SU-DHL-6 (cell line): ENCODE data around the gene LCAT.

Source experiments
- EZH2phosphoT487 ChIP-seq: fragments of 200-600 bp; sonication (generic), shearing (Covaris generic); conservative IDR thresholded peaks from 2 replicates; pipeline ENCODE4 v1.6.1; 2018; ENCODE audit warnings: mild to moderate bottlenecking, antibody characterized with exemption, low read length, moderate library complexity, mixed read lengths
- TF ChIP-seq, protein P1 (sequence below): fragments of 200-600 bp; sonication (generic); IDR thresholded peaks from one replicate; pipeline ENCODE4 v1.5.1; 2017; ENCODE audit warnings: antibody characterized with exemption, mild to moderate bottlenecking, low read length, moderate library complexity; ENCODE audit not compliant: insufficient read depth, poor library complexity, severe bottlenecking

DNA sequence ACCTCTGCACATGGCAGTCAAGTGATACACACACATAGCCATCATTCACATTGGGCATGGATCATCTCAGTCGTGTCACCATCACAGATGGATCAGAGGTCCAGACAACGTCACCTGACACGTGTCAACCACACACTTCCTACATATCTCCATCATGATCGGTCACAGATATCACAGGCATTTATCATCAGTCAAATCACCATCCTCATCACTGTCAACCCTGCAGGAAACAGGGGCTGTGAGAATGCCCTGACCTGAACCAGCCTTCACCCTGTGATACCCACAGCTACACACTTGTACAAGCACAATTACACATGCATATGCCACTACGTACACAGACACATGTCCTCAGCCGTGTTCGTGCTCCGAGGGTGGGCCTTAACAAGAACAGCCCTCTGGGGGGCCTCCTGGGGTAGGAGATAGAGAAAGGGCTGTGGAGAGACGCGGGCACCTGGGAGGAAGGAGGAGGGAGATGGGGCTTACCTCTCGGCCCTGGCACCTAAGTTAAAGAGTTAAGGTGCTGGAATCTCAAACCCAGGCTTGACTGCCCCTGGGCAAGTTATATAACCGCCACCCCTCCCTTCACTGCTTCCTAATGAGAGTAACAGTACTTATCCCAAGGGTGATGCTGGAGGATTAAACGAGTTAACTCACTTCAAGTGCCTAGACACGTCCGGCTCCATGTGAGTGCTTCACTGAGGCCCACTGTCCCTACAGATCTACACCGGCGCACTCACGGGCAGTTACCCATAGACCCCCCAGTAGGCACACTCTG is 23.4 kb upstream of the LCAT start:
- TF ChIP-seq, protein P1, sequence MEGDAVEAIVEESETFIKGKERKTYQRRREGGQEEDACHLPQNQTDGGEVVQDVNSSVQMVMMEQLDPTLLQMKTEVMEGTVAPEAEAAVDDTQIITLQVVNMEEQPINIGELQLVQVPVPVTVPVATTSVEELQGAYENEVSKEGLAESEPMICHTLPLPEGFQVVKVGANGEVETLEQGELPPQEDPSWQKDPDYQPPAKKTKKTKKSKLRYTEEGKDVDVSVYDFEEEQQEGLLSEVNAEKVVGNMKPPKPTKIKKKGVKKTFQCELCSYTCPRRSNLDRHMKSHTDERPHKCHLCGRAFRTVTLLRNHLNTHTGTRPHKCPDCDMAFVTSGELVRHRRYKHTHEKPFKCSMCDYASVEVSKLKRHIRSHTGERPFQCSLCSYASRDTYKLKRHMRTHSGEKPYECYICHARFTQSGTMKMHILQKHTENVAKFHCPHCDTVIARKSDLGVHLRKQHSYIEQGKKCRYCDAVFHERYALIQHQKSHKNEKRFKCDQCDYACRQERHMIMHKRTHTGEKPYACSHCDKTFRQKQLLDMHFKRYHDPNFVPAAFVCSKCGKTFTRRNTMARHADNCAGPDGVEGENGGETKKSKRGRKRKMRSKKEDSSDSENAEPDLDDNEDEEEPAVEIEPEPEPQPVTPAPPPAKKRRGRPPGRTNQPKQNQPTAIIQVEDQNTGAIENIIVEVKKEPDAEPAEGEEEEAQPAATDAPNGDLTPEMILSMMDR: no peak
- TF ChIP-seq EZH2phosphoT487: no peak
